HFFc6 (cell line): ENCODE results near the gene GPR137B. TPM values are rescaled to one million over a fixed set of nuclear protein-coding genes. Genes with fewer than 3 reads are reported as not detected.
"Not testable (repeated sequence)": the region's sequence is repeated elsewhere in the genome, so short reads cannot be mapped to it uniquely, and the experiment has no call there.

Source experiments
- DNase-seq: peaks from one replicate; pipeline ENCODE4 v3.0.0-alpha.2; 2018
- H3K27ac Mint-ChIP-seq: 2 replicates; pipeline ENCODE4 v1.8.0; 2020; ENCODE audit warnings: mild to moderate bottlenecking, mixed read lengths
- H3K27me3 Mint-ChIP-seq: 2 replicates; pipeline ENCODE4 v1.8.0; 2021; ENCODE audit warnings: mild to moderate bottlenecking, moderate library complexity, mixed read lengths; ENCODE audit not compliant: insufficient read depth
- H3K36me3 Mint-ChIP-seq: 2 replicates; pipeline ENCODE4 v1.8.0; 2021; ENCODE audit warnings: low read depth, mixed read lengths
- H3K4me1 Mint-ChIP-seq: 2 replicates; pipeline ENCODE4 v1.8.0; 2020; ENCODE audit warnings: low read depth, mixed read lengths
- H3K4me3 Mint-ChIP-seq: 2 replicates; pipeline ENCODE4 v1.8.0; 2020; ENCODE audit warnings: mild to moderate bottlenecking, moderate library complexity, mixed read lengths
- H3K9me3 Mint-ChIP-seq: 2 replicates; pipeline ENCODE4 v1.8.0; 2020; ENCODE audit warnings: mild to moderate bottlenecking, mixed read lengths
- CTCF ChIP-seq: fragments of 200-600 bp; sonication (generic); IDR thresholded peaks from 2 replicates; pipeline ENCODE4 v1.5.0; 2021; ENCODE audit warnings: antibody characterized with exemption, mild to moderate bottlenecking
- long read RNA-seq: library from polyadenylated mRNA; unstranded; transcript quantifications from one replicate; pipeline ENCODE4 v2.0.0, GENCODE V29; 2019
- total RNA-seq, 6 experiments: library from RNA; stranded (reverse); fragmentation: NEBNext Ultra II Directional; extraction: Animal tissue kit (Norgen Biotek cat#: 25700); gene quantifications; 2 replicates in 1 of 6; 3 replicates in 5 of 6; pipeline ENCODE4 v1.2.3, GENCODE V29; 2021

GPR137B gene, protein sequence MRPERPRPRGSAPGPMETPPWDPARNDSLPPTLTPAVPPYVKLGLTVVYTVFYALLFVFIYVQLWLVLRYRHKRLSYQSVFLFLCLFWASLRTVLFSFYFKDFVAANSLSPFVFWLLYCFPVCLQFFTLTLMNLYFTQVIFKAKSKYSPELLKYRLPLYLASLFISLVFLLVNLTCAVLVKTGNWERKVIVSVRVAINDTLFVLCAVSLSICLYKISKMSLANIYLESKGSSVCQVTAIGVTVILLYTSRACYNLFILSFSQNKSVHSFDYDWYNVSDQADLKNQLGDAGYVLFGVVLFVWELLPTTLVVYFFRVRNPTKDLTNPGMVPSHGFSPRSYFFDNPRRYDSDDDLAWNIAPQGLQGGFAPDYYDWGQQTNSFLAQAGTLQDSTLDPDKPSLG
- 10 to 100 TPM in 5 of 6 experiments, 1 to 10 TPM in 1; 9.7 to 13.8 (median 11.9) TPM for total RNA-seq
- long read RNA-seq, partial matches to known transcripts: 0 of 7 reads
- long read RNA-seq, other reads (novel, unspliced or antisense): 3 of 7 reads

DNA sequence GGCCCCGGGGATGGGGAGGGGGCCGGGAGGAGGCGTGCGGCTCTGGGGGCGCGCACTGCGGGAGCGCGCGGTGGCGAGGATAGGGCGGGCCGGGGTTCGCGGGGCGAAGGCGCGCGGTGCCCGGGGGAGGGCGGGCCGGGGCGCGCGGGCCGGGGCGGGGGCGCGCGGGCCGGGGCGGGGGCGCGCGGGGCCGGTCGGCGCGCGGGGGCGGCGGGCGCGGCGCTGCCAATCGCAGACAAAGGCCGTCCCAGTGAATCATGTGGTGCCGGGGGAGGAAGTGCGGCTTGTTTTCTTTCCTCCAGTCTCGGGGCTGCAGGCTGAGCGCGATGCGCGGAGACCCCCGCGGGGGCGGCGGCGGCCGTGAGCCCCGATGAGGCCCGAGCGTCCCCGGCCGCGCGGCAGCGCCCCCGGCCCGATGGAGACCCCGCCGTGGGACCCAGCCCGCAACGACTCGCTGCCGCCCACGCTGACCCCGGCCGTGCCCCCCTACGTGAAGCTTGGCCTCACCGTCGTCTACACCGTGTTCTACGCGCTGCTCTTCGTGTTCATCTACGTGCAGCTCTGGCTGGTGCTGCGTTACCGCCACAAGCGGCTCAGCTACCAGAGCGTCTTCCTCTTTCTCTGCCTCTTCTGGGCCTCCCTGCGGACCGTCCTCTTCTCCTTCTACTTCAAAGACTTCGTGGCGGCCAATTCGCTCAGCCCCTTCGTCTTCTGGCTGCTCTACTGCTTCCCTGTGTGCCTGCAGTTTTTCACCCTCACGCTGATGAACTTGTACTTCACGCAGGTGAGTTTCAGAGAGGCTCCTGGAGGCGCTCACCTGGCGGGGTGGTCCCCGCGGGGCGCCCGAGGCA lies at the start of gene GPR137B:
Gene GPR137B, plus strand, starts transcription at position 287 of the 851 bp plus-strand sequence. Its CDS starts 84 bp downstream, at position 371.
- Mint-ChIP-seq H3K4me3 (peak within 1 kb of the TSS; percentile 97), H3K27ac (peak within 1 kb of the TSS; percentile 77), H3K4me1 (peaks cover 32% of the 10 kb centered on the region), H3K9me3 (no peaks in the 10 kb centered on the region), H3K27me3 (peaks cover 14% of the 10 kb centered on the region), H3K36me3 (no peaks in the 10 kb centered on the region)
- no peak for TF ChIP-seq CTCF
- peak; percentile 21 for DNase-seq

DNA sequence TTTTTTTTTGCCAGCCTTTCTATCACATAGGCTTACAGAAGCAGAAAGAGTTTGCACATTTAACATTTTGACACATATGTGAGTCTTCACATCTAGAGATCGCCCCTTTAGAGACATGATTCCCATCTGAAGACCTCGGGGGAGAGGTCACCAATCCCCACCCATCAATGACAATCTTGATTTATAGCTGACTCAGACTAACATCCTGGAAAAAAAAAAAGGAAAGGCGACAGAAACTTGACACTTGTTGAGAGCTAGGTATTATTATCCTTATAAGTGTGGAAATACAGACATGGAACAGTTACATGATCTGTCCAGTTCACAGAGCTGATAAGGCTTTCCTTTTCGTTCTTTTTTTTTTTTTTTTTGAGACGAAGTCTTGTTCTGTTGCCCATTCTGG lies 49.4 kb upstream of the GPR137B start:
- Mint-ChIP-seq H3K27ac (no peak overlapping the region), H3K36me3 (peaks cover 4% of the 10 kb centered on the region), H3K9me3 (peaks cover 32% of the 10 kb centered on the region), H3K27me3 (peaks cover 22% of the 10 kb centered on the region), H3K4me1 (peaks cover 16% of the 10 kb centered on the region), H3K4me3 (no peak overlapping the region; the same call in 1 of the 2 replicates)
- no peak for TF ChIP-seq CTCF
- DNase-seq: no peak

DNA sequence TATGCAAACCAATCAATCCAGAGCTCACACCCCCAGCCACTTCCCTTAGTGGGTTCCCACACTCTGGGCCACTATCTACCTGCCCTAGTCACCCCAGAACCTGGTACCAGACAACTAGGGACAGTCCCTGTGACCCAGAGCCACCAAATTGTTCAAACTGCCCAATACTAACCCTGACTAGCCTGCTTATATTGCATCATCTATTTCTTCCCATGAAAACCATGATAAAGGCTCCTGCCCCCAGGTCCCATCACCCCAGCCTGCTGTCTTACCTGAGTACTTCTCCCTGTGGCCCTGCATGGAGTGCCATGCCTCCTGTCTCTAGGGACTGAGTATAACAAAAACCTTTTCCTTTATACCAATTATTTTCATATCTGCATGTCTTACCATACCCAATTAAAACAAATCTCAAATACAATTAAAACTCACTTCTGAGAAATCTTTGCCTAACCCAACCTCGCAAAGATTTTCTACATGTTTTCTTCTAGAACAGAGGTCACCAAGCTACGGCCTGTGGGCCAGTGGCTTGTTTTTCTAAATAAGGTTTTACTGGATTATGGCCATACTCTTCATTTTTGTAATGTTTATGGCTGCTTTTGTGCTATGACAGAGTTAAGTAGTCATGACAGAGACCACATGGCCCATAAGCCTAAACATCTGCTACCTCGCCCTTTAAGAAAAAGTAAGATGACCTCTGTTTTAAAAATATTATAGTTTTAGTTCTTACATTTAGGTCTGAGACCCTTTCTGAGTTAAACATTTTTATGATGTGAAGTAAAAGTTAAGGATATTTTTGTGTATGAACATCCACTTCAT lies 46.4 kb upstream of the GPR137B start:
- Mint-ChIP-seq H3K36me3 (peaks cover 4% of the 10 kb centered on the region), H3K9me3 (peaks cover 39% of the 10 kb centered on the region), H3K27me3 (peaks cover 32% of the 10 kb centered on the region), H3K4me3 (no peak overlapping the region; the same call in 1 of the 2 replicates), H3K27ac (no peak overlapping the region; the same call in 1 of the 2 replicates), H3K4me1 (peaks cover under 1% of the 10 kb centered on the region; the same call in 1 of the 2 replicates)
- DNase-seq: no peak
- TF ChIP-seq CTCF: no peak

- Mint-ChIP-seq H3K27me3 (peaks cover 32% of the 10 kb centered on the region), H3K4me3 (peak overlapping the region; percentile 52), H3K27ac (peak overlapping the region; percentile 70), H3K9me3 (peaks cover 39% of the 10 kb centered on the region)
- peak; percentile 74 for DNase-seq
- H3K36me3 Mint-ChIP-seq, H3K4me1 Mint-ChIP-seq: not testable (repeated sequence)
Measured at GRCh38 chr1:236096660-236097482, 45.5 kb upstream of the GPR137B start.

DNA sequence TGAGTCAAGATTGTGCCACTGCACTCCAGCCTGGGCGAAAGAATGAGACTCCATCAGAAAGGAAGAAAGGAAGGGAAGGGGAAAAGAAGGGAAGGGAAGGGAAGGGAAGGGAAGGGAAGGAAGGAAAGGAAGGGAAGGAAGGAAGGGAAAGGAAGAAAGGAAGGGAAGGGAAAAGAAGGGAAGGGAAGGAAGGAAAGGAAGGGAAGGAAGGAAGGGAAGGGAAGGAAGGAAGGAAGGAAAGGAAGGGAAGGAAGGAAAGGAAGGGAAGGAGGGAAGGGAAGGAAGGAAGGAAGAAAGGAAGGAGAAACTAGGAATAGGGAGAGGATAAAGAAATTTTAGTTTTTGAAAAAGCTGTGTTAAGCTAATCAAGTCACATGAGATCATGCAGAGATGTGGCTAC lies 44.1 kb upstream of the GPR137B start:
- TF ChIP-seq CTCF: no peak
- Mint-ChIP-seq H3K27ac (no peak overlapping the region), H3K4me3 (no peak overlapping the region), H3K36me3 (peaks cover 4% of the 10 kb centered on the region), H3K27me3 (peaks cover 31% of the 10 kb centered on the region), H3K4me1 (no peaks in the 10 kb centered on the region), H3K9me3 (peaks cover 35% of the 10 kb centered on the region)
- DNase-seq: no peak
